Left ventricle myocardium inferior (tissue), 1 donor: ENCODE measurements around the gene PDGFC. TPM values are rescaled to one million over a fixed set of nuclear protein-coding genes. Genes with fewer than 3 reads are reported as not detected.

ENCODE experiments used
- DNase-seq: peaks from one replicate; pipeline ENCODE4 v3.0.0-alpha.2; 2020
- H3K27ac ChIP-seq: fragments of 200-600 bp; replicated peaks from 2 replicates; pipeline ENCODE4 v1.8.0; 2021
- H3K27me3 ChIP-seq: fragments of 200-600 bp; 2 replicates; pipeline ENCODE4 v1.8.0; 2021; ENCODE audit warnings: low read depth
- H3K36me3 ChIP-seq: fragments of 200-600 bp; 2 replicates; pipeline ENCODE4 v1.8.0; 2021
- H3K4me1 ChIP-seq: fragments of 200-600 bp; 2 replicates; pipeline ENCODE4 v1.8.0; 2021
- H3K4me3 ChIP-seq: fragments of 200-600 bp; 2 replicates; pipeline ENCODE4 v1.8.0; 2021; ENCODE audit warnings: mild to moderate bottlenecking, moderate library complexity
- H3K9me3 ChIP-seq: fragments of 200-600 bp; replicated peaks from 2 replicates; pipeline ENCODE4 v1.8.0; 2021
- CTCF ChIP-seq: fragments of 200-600 bp; IDR thresholded peaks from 2 replicates; pipeline ENCODE4 v1.8.0; 2021; ENCODE audit warnings: antibody characterized with exemption, mild to moderate bottlenecking, borderline replicate concordance
- intact Hi-C: fragments of 100-400 bp; cut with micrococcal nuclease; formaldehyde crosslinking; loops from one replicate; pipeline ENCODE4 v1.11.0; 2022
- long read RNA-seq: library from polyadenylated mRNA; unstranded; transcript quantifications from one replicate; pipeline ENCODE4 v2.0.0, GENCODE V29; 2021
- total RNA-seq: library from RNA; stranded (reverse); fragmentation: NEBNext Ultra II Directional; extraction: Animal tissue kit (Norgen Biotek cat#: 25700); gene quantifications from one replicate; pipeline ENCODE4 v1.2.1, GENCODE V29; 2021
- donor health status: DM: no; HTN: yes; CAD: no; lungs with severe emphysema.

The PDGFC gene
- total RNA-seq, result 12.9 TPM
- long read RNA-seq, full-length matches to known transcripts, result 18 of 21 reads
- long read RNA-seq, partial matches to known transcripts, result 0 of 21 reads
- long read RNA-seq, other reads (novel, unspliced or antisense), result 3 of 21 reads

GRCh38 chr4:156971676-156972378 lies at the start of gene PDGFC:
Gene PDGFC (minus strand): TSS chr4:156971799. CDS start chr4:156970903, 896 bp downstream.
- no peaks in the 10 kb centered on the region for H3K36me3 ChIP-seq
- intact Hi-C loops, result no loop called here
- H3K27ac ChIP-seq, result peak within 1 kb of the TSS; percentile 87
- peak; percentile 79 for DNase-seq
- no peaks in the 10 kb centered on the region for H3K27me3 ChIP-seq
- H3K4me3 ChIP-seq, result peak within 1 kb of the TSS; percentile 80
- no peaks in the 10 kb centered on the region for H3K9me3 ChIP-seq
- peak; percentile 63 for TF ChIP-seq CTCF
- peaks cover 43% of the 10 kb centered on the region for H3K4me1 ChIP-seq

- H3K27me3 ChIP-seq, result no peaks in the 10 kb centered on the region
- no peaks in the 10 kb centered on the region for H3K36me3 ChIP-seq
- no peak for TF ChIP-seq CTCF
- no peak overlapping the region for H3K4me3 ChIP-seq
- intact Hi-C loops, result no loop called here
- H3K9me3 ChIP-seq, result no peaks in the 10 kb centered on the region
- no peaks in the 10 kb centered on the region for H3K4me1 ChIP-seq
- DNase-seq, result no peak
- no peak overlapping the region for H3K27ac ChIP-seq
These were observed 49.3 kb upstream of the PDGFC start for GRCh38 chr4:157020882-157021281.

- H3K27ac ChIP-seq, result no peak overlapping the region
- H3K27me3 ChIP-seq, result no peaks in the 10 kb centered on the region
- DNase-seq, result no peak
- H3K4me1 ChIP-seq, result no peaks in the 10 kb centered on the region
- TF ChIP-seq CTCF, result no peak
- intact Hi-C loops, result no loop called here
- H3K4me3 ChIP-seq, result no peak overlapping the region
- no peaks in the 10 kb centered on the region for H3K9me3 ChIP-seq
- H3K36me3 ChIP-seq, result no peaks in the 10 kb centered on the region
These were observed 47.4 kb upstream of the PDGFC start for GRCh38 chr4:157018920-157019490.

- Histone ChIP-seq H3K4me3 (no peak overlapping the region), H3K27me3 (no peaks in the 10 kb centered on the region), H3K4me1 (no peaks in the 10 kb centered on the region), H3K36me3 (no peaks in the 10 kb centered on the region), H3K9me3 (no peaks in the 10 kb centered on the region), H3K27ac (no peak overlapping the region)
- DNase-seq, result no peak
- intact Hi-C loops, result no loop called here
- TF ChIP-seq CTCF, result no peak
These were observed 43.3 kb upstream of the PDGFC start for GRCh38 chr4:157014621-157015591.

GRCh38 chr4:157013656-157014055 lies 42.1 kb upstream of the PDGFC start:
- intact Hi-C loops, result no loop called here
- Histone ChIP-seq H3K27me3 (no peaks in the 10 kb centered on the region), H3K4me1 (no peaks in the 10 kb centered on the region)

More at GRCh38 chr4:157013656-157014055, 42.1 kb upstream of the PDGFC start:
- Histone ChIP-seq H3K36me3 (no peaks in the 10 kb centered on the region), H3K4me3 (no peak overlapping the region), H3K27ac (no peak overlapping the region), H3K9me3 (no peaks in the 10 kb centered on the region)
- no peak for DNase-seq
- TF ChIP-seq CTCF, result no peak
